HG03378 (cell line): ENCODE results near the gene ERAS.
"Not testable (repeated sequence)": the region's sequence is repeated elsewhere in the genome, so short reads cannot be mapped to it uniquely, and the experiment has no call there.

ENCODE experiments used
- ATAC-seq: cut with Tn5 transposase; IDR thresholded peaks from one replicate; pipeline ENCODE4 v1.9.1; 2021; ENCODE audit warnings: mild to moderate bottlenecking, moderate library complexity; ENCODE audit not compliant: unreplicated experiment

The ERAS gene

GRCh38 chrX:48831136-48831908, 5.0 kb downstream of the ERAS start:
- ATAC-seq, result no peak

DNA sequence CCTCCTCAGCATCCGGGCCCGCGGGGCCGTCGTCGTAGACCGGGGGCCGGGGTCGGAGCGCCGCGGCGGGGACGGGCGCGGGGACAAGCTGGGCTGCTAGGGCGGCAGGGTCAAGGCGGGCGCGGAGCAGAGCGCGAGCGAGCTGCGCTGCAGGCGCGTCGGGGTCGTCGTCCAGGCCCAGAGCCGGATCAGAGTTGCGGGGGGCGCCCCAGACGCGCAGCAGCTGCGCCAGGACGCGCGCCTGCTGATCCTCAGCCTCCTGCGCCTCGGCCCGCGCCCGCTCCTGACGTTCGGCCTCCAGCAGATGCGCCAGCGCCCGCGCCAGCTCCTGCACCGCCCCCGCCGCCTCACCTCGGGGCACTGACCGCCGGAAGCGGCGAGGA, 5.6 kb downstream of the ERAS start:
- ATAC-seq, result no peak

DNA sequence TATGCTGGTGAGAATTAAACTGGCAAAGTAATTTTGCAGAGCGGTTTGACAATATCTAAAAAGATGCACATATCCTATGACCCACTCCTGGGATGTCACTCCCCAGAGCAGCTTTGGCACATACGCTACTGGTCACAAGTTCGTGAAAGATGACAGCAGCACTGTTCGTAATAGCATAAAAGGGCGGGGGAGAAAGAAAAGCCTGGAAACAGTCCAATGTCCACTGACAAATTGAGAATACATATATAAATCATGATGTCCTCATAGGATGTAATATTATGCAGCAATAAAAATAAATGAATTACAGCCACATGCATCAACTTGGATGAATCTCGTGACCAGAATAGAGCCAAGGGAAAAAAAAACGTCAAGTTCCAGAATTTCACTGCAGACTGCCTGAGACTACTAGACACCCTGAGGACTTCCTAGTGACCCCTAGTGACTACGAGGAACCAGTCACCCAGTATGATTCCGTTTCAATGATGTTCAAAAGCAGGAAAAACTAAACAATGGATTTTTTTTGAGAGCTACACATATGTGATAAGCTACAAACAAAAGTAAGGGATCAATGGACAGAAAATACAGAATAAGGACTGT, 7.3 kb downstream of the ERAS start:
- no peak for ATAC-seq

- no peak for ATAC-seq
Observed at GRCh38 chrX:48834383-48834709, 8.0 kb downstream of the ERAS start.

DNA sequence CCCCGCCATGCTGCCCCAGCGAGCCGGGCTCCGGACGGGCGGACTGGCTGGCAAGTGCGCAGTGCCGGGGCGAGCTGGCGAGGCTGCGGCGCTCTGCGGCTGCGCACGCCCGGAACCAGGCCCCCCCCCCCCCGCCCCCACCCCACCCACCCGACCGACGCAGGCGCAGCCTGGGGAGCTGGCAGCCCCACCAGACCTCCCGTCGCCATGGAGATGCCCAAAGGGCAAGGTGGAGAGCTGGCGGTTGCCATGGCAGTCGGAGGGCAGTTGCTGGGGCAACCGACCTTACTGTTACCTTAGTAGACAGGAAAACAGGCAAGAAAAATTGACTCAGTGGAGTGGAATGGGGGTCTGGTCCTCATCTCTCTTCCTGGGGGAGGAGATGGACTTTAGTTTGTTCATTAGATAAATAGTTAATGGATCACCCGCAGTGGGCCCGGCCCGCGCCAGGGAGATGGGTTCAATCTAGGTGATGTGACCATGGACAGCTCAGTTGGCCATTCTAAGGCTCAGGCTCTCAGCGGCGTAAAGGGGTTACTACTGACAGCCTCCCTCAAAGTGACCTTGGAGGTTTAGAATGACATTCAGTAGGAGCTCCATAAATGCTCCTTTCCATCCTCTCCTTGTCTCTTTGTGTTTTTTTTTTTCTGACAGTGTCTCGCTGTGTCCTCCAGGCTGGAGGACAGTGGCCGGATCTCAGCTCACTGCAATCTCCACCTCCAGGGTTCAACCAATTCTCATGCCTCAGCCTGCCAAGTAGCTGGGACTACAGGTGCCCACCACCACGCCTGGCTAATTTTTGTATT, 9.4 kb downstream of the ERAS start, which contains the start of gene PCSK1N:
Gene PCSK1N, minus strand, starts transcription at position 87 of the 806 bp plus-strand sequence. Its CDS starts 78 bp downstream, at position 9.
- no peak for ATAC-seq

DNA sequence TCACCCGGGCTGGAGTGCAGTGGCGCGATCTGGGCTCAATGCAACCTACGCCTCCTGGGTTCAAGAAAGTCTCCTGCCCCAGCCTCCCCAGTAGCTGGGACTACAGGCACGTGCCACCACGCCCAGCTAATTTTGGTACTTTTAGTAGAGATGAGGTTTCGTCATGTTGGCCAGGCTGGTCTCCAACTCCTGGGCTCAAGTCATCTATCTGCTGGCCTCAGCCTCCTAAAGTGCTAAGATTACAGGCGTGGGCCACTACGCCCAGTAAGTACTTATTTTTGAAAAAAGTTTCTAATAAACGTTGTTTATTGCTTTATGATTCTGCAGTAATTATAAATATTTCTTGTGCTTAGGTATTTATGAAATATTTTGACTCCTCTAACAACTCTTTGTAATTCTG, 13.4 kb downstream of the ERAS start:
- no peak for ATAC-seq

GRCh38 chrX:48848847-48849246, 22.5 kb downstream of the ERAS start:
- no peak for ATAC-seq

DNA sequence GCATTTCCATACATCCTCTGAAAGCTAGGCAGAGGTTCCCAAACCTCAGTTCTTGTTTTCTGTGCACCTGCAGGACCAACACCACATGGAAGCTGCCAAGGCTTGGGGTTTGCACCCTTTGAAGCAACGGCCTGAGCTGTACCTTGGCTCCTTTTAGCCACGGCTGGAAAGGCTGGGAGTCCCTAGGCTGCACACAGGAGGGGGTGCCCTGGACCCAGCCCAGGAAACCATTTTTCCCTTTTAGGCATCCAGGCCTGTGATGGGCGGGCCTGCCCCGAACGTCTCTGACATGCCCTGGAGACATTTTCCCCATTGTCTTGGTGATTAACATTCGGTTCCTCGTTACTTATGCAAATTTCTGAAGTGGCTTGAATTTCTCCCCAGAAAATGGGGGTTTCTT, 26.5 kb downstream of the ERAS start:
- ATAC-seq, result no peak

DNA sequence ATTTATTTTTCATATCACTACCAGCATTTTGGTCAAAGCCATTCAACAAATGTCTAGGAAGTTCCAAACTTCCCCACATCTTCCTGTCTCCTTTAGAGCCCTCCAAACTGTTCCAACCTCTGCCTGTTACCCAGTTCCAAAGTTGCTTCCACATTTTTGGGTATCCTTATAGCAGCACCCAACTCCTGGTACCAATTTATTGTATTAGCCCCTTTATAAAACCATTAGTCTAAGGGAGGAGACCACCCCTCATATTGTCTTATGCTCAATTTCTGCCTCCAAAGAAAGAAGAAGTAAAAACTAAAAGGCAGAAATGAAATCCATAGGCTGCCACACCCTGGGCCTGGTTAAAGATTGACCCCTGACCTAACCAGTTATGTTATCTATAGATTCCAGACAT, 27.2 kb downstream of the ERAS start:
- ATAC-seq, result not testable (repeated sequence)

GRCh38 chrX:48854121-48854804, 27.9 kb downstream of the ERAS start:
- not testable (repeated sequence) for ATAC-seq

- ATAC-seq, result no peak
Observed at GRCh38 chrX:48854898-48855297, 28.6 kb downstream of the ERAS start.

DNA sequence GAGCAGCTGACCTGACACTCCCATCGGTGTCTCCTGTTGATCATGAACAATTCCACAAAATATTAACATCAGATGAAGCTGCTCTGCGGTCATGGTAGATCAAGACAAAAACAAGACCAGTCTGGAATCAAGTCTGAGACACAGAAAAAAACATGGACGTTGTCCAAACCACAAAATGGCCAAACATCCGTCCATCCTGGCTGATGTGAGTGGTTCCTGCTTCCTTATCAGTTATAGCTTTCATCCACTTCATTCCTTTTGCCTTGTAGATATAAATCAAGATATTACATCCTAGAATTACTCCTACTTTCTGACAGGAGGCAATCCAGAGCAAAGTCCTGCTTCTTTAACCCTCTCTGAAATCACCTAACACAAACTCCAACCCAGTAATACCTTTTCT, 37.9 kb downstream of the ERAS start:
- no peak for ATAC-seq

DNA sequence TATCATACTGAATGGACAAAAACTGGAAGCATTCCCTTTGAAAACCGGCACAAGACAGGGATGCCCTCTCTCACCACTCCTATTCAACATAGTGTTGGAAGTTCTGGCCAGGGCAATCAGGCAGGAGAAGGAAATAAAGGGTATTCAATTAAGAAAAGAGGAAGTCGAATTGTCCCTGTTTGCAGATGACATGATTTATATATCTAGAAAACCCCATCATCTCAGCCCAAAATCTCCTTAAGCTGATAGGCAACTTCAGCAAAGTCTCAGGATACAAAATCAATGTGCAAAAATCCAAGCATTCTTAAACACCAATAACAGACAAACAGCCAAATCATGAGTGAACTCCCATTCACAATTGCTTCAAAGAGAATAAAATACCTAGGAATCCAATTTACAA, 45.7 kb downstream of the ERAS start:
- ATAC-seq, result not testable (repeated sequence)

- ATAC-seq, result not testable (repeated sequence)
Observed at GRCh38 chrX:48876944-48877343, 50.6 kb downstream of the ERAS start.
